ENCODE data around the gene UCK2.

UCK2 gene

DNA sequence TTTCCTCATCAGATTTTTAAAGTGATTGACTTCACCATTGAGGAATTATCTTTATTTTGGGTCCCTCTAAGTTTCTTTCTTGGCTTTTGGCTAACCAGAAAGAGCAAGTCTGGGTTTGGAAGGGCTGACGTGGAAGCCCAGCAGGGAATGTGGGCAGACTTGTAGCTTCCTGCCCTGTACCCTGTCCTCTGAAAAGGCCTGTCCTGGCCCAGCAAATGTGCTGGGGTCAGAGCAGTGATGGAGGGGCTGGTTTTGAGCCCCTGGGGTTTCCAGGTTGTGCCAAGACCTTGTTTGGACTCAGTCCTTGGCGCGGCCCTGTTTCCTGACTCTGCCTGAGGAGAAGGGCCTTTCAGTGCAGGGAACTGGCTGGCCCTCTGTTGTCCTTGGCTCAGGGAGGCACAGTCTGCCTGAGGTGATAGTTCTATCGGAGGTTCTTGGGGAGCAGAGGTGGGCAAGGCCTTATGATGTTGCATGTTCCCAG, 72.1 kb downstream of the UCK2 start:
- no peak for DNase-seq (ENCODE audit: extremely low read depth, low read depth)
- H3K4me3 ChIP-seq (replicated peaks; ENCODE audit: low read depth, low read length), result no peak overlapping the region
- TF ChIP-seq, protein P1, sequence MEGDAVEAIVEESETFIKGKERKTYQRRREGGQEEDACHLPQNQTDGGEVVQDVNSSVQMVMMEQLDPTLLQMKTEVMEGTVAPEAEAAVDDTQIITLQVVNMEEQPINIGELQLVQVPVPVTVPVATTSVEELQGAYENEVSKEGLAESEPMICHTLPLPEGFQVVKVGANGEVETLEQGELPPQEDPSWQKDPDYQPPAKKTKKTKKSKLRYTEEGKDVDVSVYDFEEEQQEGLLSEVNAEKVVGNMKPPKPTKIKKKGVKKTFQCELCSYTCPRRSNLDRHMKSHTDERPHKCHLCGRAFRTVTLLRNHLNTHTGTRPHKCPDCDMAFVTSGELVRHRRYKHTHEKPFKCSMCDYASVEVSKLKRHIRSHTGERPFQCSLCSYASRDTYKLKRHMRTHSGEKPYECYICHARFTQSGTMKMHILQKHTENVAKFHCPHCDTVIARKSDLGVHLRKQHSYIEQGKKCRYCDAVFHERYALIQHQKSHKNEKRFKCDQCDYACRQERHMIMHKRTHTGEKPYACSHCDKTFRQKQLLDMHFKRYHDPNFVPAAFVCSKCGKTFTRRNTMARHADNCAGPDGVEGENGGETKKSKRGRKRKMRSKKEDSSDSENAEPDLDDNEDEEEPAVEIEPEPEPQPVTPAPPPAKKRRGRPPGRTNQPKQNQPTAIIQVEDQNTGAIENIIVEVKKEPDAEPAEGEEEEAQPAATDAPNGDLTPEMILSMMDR (IDR thresholded peaks at IDR 0.05; ENCODE audit: low read depth, low read length, missing control alignments), result no peak

DNA sequence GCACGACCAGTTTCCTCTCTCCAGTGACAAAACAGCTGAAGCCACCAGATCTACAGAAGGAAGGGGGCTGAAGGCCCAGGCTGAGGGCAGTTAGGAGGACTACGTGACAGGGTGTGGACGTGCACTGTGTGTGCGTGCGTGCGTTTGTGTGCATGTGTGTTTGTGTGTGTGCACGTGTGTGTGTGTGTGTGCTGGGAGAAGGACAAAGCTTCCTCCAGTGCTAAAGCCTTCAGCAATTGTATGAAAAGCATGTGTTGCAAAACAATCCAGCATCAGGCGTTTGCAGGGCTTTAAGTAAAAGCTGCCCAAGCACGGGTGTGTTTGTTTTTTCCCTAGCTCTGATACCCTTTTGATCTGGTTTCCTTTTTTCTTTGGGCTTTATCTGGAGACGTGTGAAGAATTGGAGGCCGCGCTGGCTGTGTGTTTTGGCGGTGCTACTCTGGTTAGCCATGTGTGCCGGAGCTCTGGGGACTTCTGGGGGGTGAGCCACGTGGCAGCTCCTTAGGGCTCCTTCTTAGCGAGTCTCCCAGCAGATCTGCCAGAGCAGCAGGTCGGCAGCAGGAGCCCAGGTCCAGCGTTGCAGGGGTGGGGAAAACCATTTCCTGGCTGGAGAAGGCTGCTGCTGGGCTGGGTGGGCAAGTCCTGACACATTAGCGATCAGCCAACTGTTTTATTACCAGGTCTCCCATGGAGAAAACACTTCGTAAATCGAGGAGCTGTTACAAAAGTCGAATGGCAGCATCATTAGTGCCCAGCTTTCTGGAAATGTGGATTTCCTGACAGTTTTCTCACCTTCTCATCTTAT, 73.4 kb downstream of the UCK2 start:
- H3K4me3 ChIP-seq (replicated peaks; ENCODE audit: low read depth, low read length), result no peak overlapping the region
- TF ChIP-seq, protein P1 (IDR thresholded peaks at IDR 0.05; ENCODE audit: low read depth, low read length, missing control alignments), result no peak
- DNase-seq (ENCODE audit: extremely low read depth, low read depth), result no peak

DNA sequence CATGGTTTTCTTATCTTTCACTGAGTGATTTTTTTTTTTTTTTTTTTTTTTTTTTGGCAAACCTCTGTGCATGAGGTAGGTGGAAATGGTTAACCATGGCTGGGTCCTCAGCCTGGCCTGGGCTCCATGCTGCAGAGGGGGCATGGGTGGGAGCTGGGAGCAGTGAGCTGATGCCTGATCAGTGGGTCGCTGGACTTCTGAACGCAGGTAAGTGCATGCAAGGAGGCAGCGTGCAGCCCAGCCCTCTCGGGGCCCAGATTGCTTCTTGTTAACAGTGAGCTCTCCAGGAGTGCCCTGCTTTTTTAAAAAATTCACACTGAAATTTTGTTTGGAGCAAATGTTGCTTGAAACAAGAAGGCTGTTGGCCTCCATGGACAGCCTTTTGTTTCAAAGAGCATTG, 75.2 kb downstream of the UCK2 start:
- H3K4me3 ChIP-seq (replicated peaks; ENCODE audit: low read depth, low read length), result no peak overlapping the region
- TF ChIP-seq, protein P1 (IDR thresholded peaks at IDR 0.05; ENCODE audit: low read depth, low read length, missing control alignments), result no peak
- no peak for DNase-seq (ENCODE audit: extremely low read depth, low read depth)

DNA sequence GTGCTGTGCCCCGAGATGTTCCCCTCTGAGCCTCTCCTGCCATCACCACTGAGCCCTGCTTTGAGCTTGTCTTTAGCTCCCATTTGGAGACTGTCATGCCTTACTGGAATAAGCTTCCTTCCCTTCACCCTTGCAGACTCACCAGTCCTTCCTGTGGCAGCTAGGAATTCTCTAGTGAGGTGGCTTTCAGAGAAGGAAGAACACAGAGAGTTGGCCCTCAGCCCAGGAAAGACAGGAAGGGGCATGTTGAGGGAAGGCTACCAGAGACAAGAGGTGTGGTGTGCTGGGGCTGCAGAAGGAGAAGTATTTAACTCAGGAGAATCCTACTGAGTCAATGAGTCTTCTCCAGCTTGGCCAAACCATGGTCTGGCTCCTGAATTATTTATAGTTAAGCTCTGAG, 76.3 kb downstream of the UCK2 start:
- TF ChIP-seq, protein P1 (IDR thresholded peaks at IDR 0.05; ENCODE audit: low read depth, low read length, missing control alignments), result no peak
- DNase-seq (ENCODE audit: extremely low read depth, low read depth), result no peak
- no peak overlapping the region for H3K4me3 ChIP-seq (replicated peaks; ENCODE audit: low read depth, low read length)

DNA sequence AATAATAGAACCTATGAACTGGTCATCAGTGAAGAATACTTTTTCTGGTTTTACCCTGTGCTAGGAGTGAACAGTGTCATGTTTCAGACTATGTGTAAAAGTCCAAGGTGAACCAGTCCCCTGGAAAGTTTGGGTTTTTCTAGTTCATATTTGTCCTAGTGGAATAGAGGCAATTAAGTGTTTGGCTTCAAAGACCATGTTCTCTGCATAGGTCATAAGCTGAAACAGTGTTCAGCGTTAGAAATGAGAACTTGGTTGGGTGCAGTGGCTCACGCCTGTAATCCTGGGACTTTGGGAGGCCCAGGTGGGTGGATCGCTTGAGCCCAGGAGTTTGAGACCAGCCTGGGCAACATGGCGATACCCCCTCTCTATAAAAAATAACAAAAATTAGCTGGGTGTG, 77.5 kb downstream of the UCK2 start:
- H3K4me3 ChIP-seq (replicated peaks; ENCODE audit: low read depth, low read length), result no peak overlapping the region
- TF ChIP-seq, protein P1 (IDR thresholded peaks at IDR 0.05; ENCODE audit: low read depth, low read length, missing control alignments), result no peak
- no peak for DNase-seq (ENCODE audit: extremely low read depth, low read depth)

DNA sequence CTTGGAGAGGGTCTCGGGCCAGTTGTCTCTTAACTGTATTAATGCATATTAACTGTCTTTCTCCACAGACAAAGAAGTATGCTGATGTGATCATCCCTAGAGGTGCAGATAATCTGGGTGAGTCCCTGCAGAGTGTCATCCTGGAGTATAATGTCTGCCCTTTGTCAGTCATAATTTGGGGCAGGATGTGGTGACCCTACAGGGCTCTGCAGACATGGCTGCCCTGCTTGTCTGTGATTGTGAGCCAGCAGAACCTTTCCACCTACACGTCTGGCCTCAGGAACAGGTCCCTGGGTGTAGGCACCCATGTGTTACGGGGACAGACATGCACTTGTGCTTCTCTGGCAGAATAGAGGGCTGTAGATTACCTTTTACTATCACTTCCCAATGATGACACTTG, 78.4 kb downstream of the UCK2 start:
- TF ChIP-seq, protein P1 (IDR thresholded peaks at IDR 0.05; ENCODE audit: low read depth, low read length, missing control alignments), result no peak
- DNase-seq (ENCODE audit: extremely low read depth, low read depth), result no peak
- no peak overlapping the region for H3K4me3 ChIP-seq (replicated peaks; ENCODE audit: low read depth, low read length)
